Mucosa of stomach (tissue), 1 donor: Measurements from ENCODE around the gene TESK1.
"Not testable (repeated sequence)": the region's sequence is repeated elsewhere in the genome, so short reads cannot be mapped to it uniquely, and the experiment has no call there.

ENCODE experiments used
- H3K27me3 ChIP-seq: one replicate; pipeline ENCODE4 v1.7.0; 2013; ENCODE audit warnings: mild to moderate bottlenecking, low read length; ENCODE audit not compliant: control insufficient read depth, insufficient read depth
- H3K36me3 ChIP-seq: one replicate; pipeline ENCODE4 v1.7.0; 2013; ENCODE audit warnings: low read length; ENCODE audit not compliant: control insufficient read depth, insufficient read depth
- H3K4me1 ChIP-seq: one replicate; pipeline ENCODE4 v1.7.0; 2013; ENCODE audit warnings: mild to moderate bottlenecking, low read length; ENCODE audit not compliant: control insufficient read depth, insufficient read depth
- H3K4me3 ChIP-seq: one replicate; pipeline ENCODE4 v1.7.0; 2013; ENCODE audit warnings: low read length
- H3K9ac ChIP-seq: one replicate; pipeline ENCODE4 v1.7.0; 2013; ENCODE audit warnings: mild to moderate bottlenecking, low read length, moderate library complexity
- H3K9me3 ChIP-seq: one replicate; pipeline ENCODE4 v1.7.0; 2013; ENCODE audit warnings: mild to moderate bottlenecking, low read length, moderate library complexity; ENCODE audit not compliant: control insufficient read depth
- donor health status: Pancreatic carcinoma.

The TESK1 gene

GRCh38 chr9:35608221-35608620 lies 3.2 kb downstream of the TESK1 start:
- H3K27me3 ChIP-seq, result no peaks in the 10 kb centered on the region
- H3K9ac ChIP-seq, result no peak overlapping the region
- H3K36me3 ChIP-seq, result no peaks in the 10 kb centered on the region
- H3K4me1 ChIP-seq, result peaks cover 10% of the 10 kb centered on the region
- no peak overlapping the region for H3K4me3 ChIP-seq
- H3K9me3 ChIP-seq, result no peaks in the 10 kb centered on the region

GRCh38 chr9:35609001-35609819 lies 4.1 kb downstream of the TESK1 start:
- Histone ChIP-seq H3K9me3 (no peaks in the 10 kb centered on the region), H3K9ac (no peak overlapping the region), H3K4me3 (no peak overlapping the region), H3K4me1 (peaks cover 5% of the 10 kb centered on the region), H3K27me3 (no peaks in the 10 kb centered on the region), H3K36me3 (no peaks in the 10 kb centered on the region)

GRCh38 chr9:35609820-35610163 lies 4.7 kb downstream of the TESK1 start:
- Histone ChIP-seq H3K9me3 (no peaks in the 10 kb centered on the region), H3K9ac (no peak overlapping the region), H3K27me3 (no peaks in the 10 kb centered on the region), H3K36me3 (no peaks in the 10 kb centered on the region), H3K4me1 (peaks cover 5% of the 10 kb centered on the region), H3K4me3 (no peak overlapping the region)

GRCh38 chr9:35611230-35611797 lies 6.3 kb downstream of the TESK1 start:
- Histone ChIP-seq H3K9me3 (no peaks in the 10 kb centered on the region), H3K4me3 (no peak overlapping the region), H3K36me3 (no peaks in the 10 kb centered on the region), H3K4me1 (peaks cover 5% of the 10 kb centered on the region), H3K9ac (no peak overlapping the region), H3K27me3 (peaks cover 1% of the 10 kb centered on the region)

GRCh38 chr9:35612066-35612465 lies 7.0 kb downstream of the TESK1 start:
- not testable (repeated sequence) for H3K4me3 ChIP-seq, H3K9ac ChIP-seq, H3K9me3 ChIP-seq, H3K27me3 ChIP-seq, H3K36me3 ChIP-seq, H3K4me1 ChIP-seq

- Histone ChIP-seq H3K4me3 (no peak overlapping the region), H3K4me1 (peaks cover 7% of the 10 kb centered on the region), H3K36me3 (no peaks in the 10 kb centered on the region), H3K9ac (no peak overlapping the region), H3K9me3 (no peaks in the 10 kb centered on the region), H3K27me3 (peaks cover 15% of the 10 kb centered on the region)
These were observed 7.8 kb downstream of the TESK1 start for GRCh38 chr9:35612843-35613242.

- Histone ChIP-seq H3K4me3 (no peak overlapping the region), H3K27me3 (peaks cover 15% of the 10 kb centered on the region), H3K9ac (peak overlapping the region; percentile 76), H3K36me3 (no peaks in the 10 kb centered on the region), H3K4me1 (peaks cover 7% of the 10 kb centered on the region), H3K9me3 (no peaks in the 10 kb centered on the region)
These were observed 11.1 kb downstream of the TESK1 start for GRCh38 chr9:35615981-35616680.

GRCh38 chr9:35616681-35617459 lies 11.8 kb downstream of the TESK1 start:
- Histone ChIP-seq H3K9ac (peak overlapping the region; percentile 76), H3K4me3 (peak overlapping the region; percentile 48), H3K36me3 (no peaks in the 10 kb centered on the region), H3K9me3 (no peaks in the 10 kb centered on the region), H3K27me3 (peaks cover 15% of the 10 kb centered on the region), H3K4me1 (peaks cover 7% of the 10 kb centered on the region)

- H3K9ac ChIP-seq, result peak overlapping the region; percentile 76
These were observed 12.5 kb downstream of the TESK1 start for GRCh38 chr9:35617548-35617947.

GRCh38 chr9:35618325-35618727 lies 13.3 kb downstream of the TESK1 start, which contains the start of gene CD72:
Gene CD72, minus strand, starts transcription at chr9:35618413. Its CDS starts 110 bp downstream, at chr9:35618303.
- peak within 1 kb of the TSS; percentile 76 for H3K9ac ChIP-seq
- H3K27me3 ChIP-seq, result peaks cover 15% of the 10 kb centered on the region
- H3K4me1 ChIP-seq, result peaks cover 7% of the 10 kb centered on the region
- peak within 1 kb of the TSS; percentile 48 for H3K4me3 ChIP-seq
- no peaks in the 10 kb centered on the region for H3K9me3 ChIP-seq
- no peaks in the 10 kb centered on the region for H3K36me3 ChIP-seq

More at GRCh38 chr9:35617548-35617947, 12.5 kb downstream of the TESK1 start:
- peaks cover 7% of the 10 kb centered on the region for H3K4me1 ChIP-seq
- peaks cover 15% of the 10 kb centered on the region for H3K27me3 ChIP-seq
- H3K4me3 ChIP-seq, result peak overlapping the region; percentile 48
- no peaks in the 10 kb centered on the region for H3K9me3 ChIP-seq
- no peaks in the 10 kb centered on the region for H3K36me3 ChIP-seq

GRCh38 chr9:35618854-35619799 lies 14.1 kb downstream of the TESK1 start:
- peaks cover 15% of the 10 kb centered on the region for H3K27me3 ChIP-seq
- H3K4me1 ChIP-seq, result peaks cover 7% of the 10 kb centered on the region
- no peak overlapping the region for H3K4me3 ChIP-seq
- no peaks in the 10 kb centered on the region for H3K9me3 ChIP-seq
- no peak overlapping the region for H3K9ac ChIP-seq
- no peaks in the 10 kb centered on the region for H3K36me3 ChIP-seq
